A549 (cell line): ENCODE data around the gene WDR62. TPM values are rescaled to one million over a fixed set of nuclear protein-coding genes. Genes with fewer than 3 reads are reported as not detected.

Experiments
- ATAC-seq, 2 experiments: fragments of 200-7000 bp in 1 of 2; fragments of >200 bp in 1 of 2; cut with Nextera tagmentation in 1 of 2; cut with Tn5 transposase in 1 of 2; 3 replicates each; pipeline versions ENCODE4 v1.8.0 to v1.9.1; 2018 to 2020; ENCODE audit warnings: mild to moderate bottlenecking in 1 of 2, moderate library complexity in 1 of 2
- CTCF ChIA-PET: fragments of 300-600 bp; sonication (Branson Sonifier 250); formaldehyde crosslinking; extraction: SDS; loops from one replicate; lab custom pipeline; 2021; ENCODE audit warnings: antibody characterized with exemption, inconsistent platforms; lab: Yijun Ruan, JAX
- POLR2A ChIA-PET: fragments of 350-600 bp; formaldehyde crosslinking; extraction: SDS; loops from one replicate; lab custom pipeline; 2021; ENCODE audit warnings: antibody characterized with exemption, inconsistent platforms; lab: Yijun Ruan, JAX
- DNase-seq, 2 experiments: peaks; one replicate each; pipeline versions ENCODE4 v3.0.0 to v3.0.0-alpha.2; 2011 to 2016; ENCODE audit warnings: low read depth in 1 of 2, low spot score in 1 of 2
- FAIRE-seq: peaks from 2 replicates; lab custom pipeline; 2011; peaks lifted over from hg19 to GRCh38; lab: Jason Lieb, UNC
- H3K27ac ChIP-seq, 2 experiments: fragments of >200 bp; sonication (Bioruptor Twin); formaldehyde crosslinking; 3 replicates each; pipeline ENCODE4 v1.5.1; 2016 to 2017
- H3K4me1 ChIP-seq: fragments of >200 bp; sonication (Bioruptor Twin); formaldehyde crosslinking; 3 replicates; pipeline ENCODE4 v1.6.1; 2016
- H3K4me2 ChIP-seq: fragments of >200 bp; sonication (Bioruptor Twin); formaldehyde crosslinking; 3 replicates; pipeline ENCODE4 v1.6.1; 2016
- H3K4me3 ChIP-seq: fragments of >200 bp; sonication (Bioruptor Twin); formaldehyde crosslinking; 3 replicates; pipeline ENCODE4 v1.5.1; 2016
- H3K9me3 ChIP-seq: fragments of >200 bp; sonication (Bioruptor Twin); formaldehyde crosslinking; 3 replicates; pipeline ENCODE4 v1.6.1; 2016
- BHLHE40 ChIP-seq: IDR thresholded peaks from 2 replicates; pipeline ENCODE4 v1.6.1; 2012; ENCODE audit warnings: low read depth, low read length, inconsistent platforms
- CBX2 ChIP-seq: fragments of 200-600 bp; sonication (generic); IDR thresholded peaks from 2 replicates; pipeline ENCODE4 v1.6.1; 2016; ENCODE audit warnings: low read depth, mild to moderate bottlenecking, borderline replicate concordance
- CBX8 ChIP-seq: fragments of 200-600 bp; sonication (generic); IDR thresholded peaks from 2 replicates; pipeline ENCODE4 v1.6.1; 2016
- CEBPB ChIP-seq, 2 experiments: fragments of >200 bp in 1 of 2; sonication (Bioruptor Twin) in 1 of 2; formaldehyde crosslinking in 1 of 2; IDR thresholded peaks; 2 replicates each; pipeline ENCODE4 v1.6.1; 2012 to 2016
- CHD2 ChIP-seq: fragments of 150-350 bp; IDR thresholded peaks from 2 replicates; pipeline ENCODE4 v1.6.1; 2014; ENCODE audit warnings: low read length; ENCODE audit not compliant: partially characterized antibody
- CHD4 ChIP-seq: fragments of 200-600 bp; sonication (generic); IDR thresholded peaks from 2 replicates; pipeline ENCODE4 v1.6.1; 2016; ENCODE audit warnings: antibody characterized with exemption, mild to moderate bottlenecking, borderline replicate concordance
- EHMT2 ChIP-seq: fragments of 200-600 bp; sonication (generic); IDR thresholded peaks from 2 replicates; pipeline ENCODE4 v1.6.1; 2016; ENCODE audit warnings: antibody characterized with exemption, low read depth, mild to moderate bottlenecking, moderate library complexity
- ESRRA ChIP-seq: fragments of 150-350 bp; IDR thresholded peaks from 2 replicates; pipeline ENCODE4 v1.6.1; 2014; ENCODE audit warnings: mild to moderate bottlenecking, low read length, borderline replicate concordance
- GATA3 ChIP-seq: IDR thresholded peaks from 2 replicates; pipeline ENCODE4 v1.6.1; 2012; ENCODE audit warnings: borderline replicate concordance
- HOXB13 ChIP-seq: fragments of 250-450 bp; sonication (Bioruptor Pico); IDR thresholded peaks from 2 replicates; pipeline ENCODE4 v1.5.0; 2020; ENCODE audit warnings: low read depth, mild to moderate bottlenecking, moderate library complexity
- HOXB5 ChIP-seq: fragments of 250-450 bp; sonication (Bioruptor Pico); IDR thresholded peaks from 2 replicates; pipeline ENCODE4 v1.5.0; 2020; ENCODE audit warnings: mild to moderate bottlenecking, moderate library complexity
- POLR2A ChIP-seq: IDR thresholded peaks from 2 replicates; pipeline ENCODE4 v1.6.1; 2012; ENCODE audit warnings: mild to moderate bottlenecking, low read length
- POLR2AphosphoS2 ChIP-seq: conservative IDR thresholded peaks from 2 replicates; pipeline ENCODE4 v1.6.1; 2012; ENCODE audit warnings: low read length, improper control_type of control experiment, inconsistent platforms
- RAD21 ChIP-seq, 2 experiments: fragments of >200 bp in 1 of 2; sonication (Bioruptor Twin) in 1 of 2; formaldehyde crosslinking in 1 of 2; IDR thresholded peaks in 1 of 2; conservative IDR thresholded peaks in 1 of 2; 2 replicates in 1 of 2; 3 replicates in 1 of 2; pipeline ENCODE4 v1.6.1; 2012 to 2018; ENCODE audit warnings: inconsistent platforms in 1 of 2
- RCOR1 ChIP-seq: fragments of 150-350 bp; IDR thresholded peaks from 2 replicates; pipeline ENCODE4 v1.6.1; 2014; ENCODE audit warnings: antibody characterized with exemption, low read length, low read depth
- RFX5 ChIP-seq: fragments of 450-650 bp; IDR thresholded peaks from 2 replicates; pipeline ENCODE4 v1.7.1; 2014; ENCODE audit warnings: antibody characterized with exemption, mild to moderate bottlenecking, moderate library complexity
- ZC3H11A ChIP-seq: fragments of 450-650 bp; IDR thresholded peaks from 2 replicates; pipeline ENCODE4 v1.6.1; 2014; ENCODE audit warnings: antibody characterized with exemption, mild to moderate bottlenecking
- WGBS: methylation state at CpG from one replicate; pipeline ENCODE4 v1.1.6; 2017; ENCODE audit errors: missing lambda C conversion rate; 5-methylcytosine and 5-hydroxymethylcytosine counted together
- polyA plus RNA-seq, 4 experiments: library from polyadenylated mRNA; depleted of rRNA in 3 of 4; stranded (reverse); fragments of >200 nt; fragmentation: RNase III in 1 of 4; extraction: RNeasy Plus Mini Kit Qiagen cat#74134 plus additional on column Dnase treatment in 1 of 4; gene quantifications; 2 replicates in 3 of 4; 3 replicates in 1 of 4; pipeline ENCODE4 v1.2.3, GENCODE V29; 2011 to 2017
- TF ChIP-seq, protein P1 (sequence below): IDR thresholded peaks from 2 replicates; pipeline ENCODE4 v1.6.1; 2012
- TF ChIP-seq, protein P2 (sequence below): IDR thresholded peaks from 2 replicates; pipeline ENCODE4 v1.6.1; 2012
- TF ChIP-seq, protein P3 (sequence below): IDR thresholded peaks from 2 replicates; pipeline ENCODE4 v1.6.1; 2012; ENCODE audit warnings: low read depth, borderline replicate concordance

WDR62 gene
- polyA plus RNA-seq, 2 of the 4 experiments (the other 2 are of a cell fraction) = 15.5 to 32.9 TPM

DNA sequence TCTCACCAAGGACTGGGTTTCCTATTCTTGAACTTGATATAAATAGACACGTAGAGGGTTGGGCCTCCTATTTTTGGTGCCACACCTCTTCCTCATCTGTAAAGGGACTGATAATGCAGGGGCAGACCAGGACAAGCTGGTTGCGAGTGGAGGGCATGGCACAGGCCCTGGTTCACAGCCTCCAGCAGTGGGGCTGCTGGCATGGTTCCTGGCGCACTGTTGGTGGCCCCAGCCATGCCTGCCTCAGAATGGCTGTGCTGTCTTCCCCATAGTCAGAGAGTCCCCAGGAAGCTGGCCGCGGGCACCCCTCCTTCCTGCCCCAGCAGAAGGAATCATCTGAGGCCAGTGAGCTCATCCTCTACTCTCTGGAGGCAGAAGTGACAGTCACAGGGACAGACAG is 45.8 kb downstream of the WDR62 start:
- POLR2A ChIA-PET = interaction anchor here (0.6 to 1.1 kb wide), 3 partner anchors 14 to 128 kb away, joined by 3 to 4 read pairs (median 4); partner anchors contain the start of gene POLR2I

DNA sequence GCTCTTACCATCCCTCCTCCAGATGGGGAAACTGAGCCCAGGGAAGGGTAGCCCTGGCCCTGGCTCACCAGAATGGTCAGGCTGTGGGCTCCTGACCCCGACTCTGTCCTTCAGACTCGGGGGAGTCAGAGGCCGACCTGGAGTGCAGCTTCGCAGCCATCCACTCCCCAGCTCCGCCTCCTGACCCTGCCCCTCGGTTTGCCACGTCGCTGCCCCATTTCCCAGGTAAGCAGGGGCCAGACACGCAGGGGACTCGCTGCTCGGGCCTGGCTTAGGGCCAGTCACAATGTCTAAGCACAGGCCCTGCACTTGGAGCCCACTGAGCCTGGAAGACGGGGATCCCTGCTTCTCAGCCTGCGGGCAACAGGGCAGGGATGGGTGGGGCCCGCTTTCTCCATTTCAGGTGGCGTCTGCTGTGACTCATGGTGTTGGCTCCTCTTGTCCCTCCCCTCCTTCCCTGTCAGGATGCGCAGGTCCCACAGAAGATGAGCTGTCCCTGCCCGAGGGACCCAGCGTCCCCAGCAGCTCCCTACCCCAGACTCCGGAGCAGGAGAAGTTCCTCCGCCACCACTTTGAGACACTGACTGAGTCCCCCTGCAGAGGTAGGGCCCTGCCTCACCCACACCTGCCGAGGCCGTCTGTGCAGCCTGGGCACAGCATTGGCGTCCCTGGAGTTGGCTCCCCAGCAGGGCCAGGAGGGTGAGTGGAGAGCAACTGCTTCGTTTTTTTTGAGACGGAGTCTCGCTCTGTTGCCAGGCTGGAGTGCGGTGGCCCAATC is 47.0 kb downstream of the WDR62 start:
- H3K4me2 ChIP-seq = no peak overlapping the region
- no peak overlapping the region for H3K4me3 ChIP-seq
- no peak for DNase-seq
- FAIRE-seq = no peak
- TF ChIP-seq CBX2 (no peak), EHMT2 (no peak), RAD21 (conservative IDR thresholded peaks at IDR 0.05 in 1 of 2, IDR thresholded peaks at IDR 0.05 in 1 of 2) (no peak), GATA3 (no peak), HOXB13 (no peak), RCOR1 (no peak)
- WGBS = 91% methylated on average over 26 of the region's 27 CpGs
- CTCF ChIA-PET = interaction anchor here (0.9 to 15.7 kb wide), 9 partner anchors 8 to 44 kb away, joined by 3 to 157 read pairs (median 7); partner anchors contain the start of genes OVOL3, POLR2I, TBCB and THAP8
- no peak overlapping the region for H3K27ac ChIP-seq
- no peaks in the 10 kb centered on the region for H3K9me3 ChIP-seq
- ATAC-seq = peak in 1 of 2 experiments; percentile 1; a peak in 1 of 6 replicates
- POLR2A ChIA-PET = interaction anchor here (0.6 to 6.3 kb wide), 2 partner anchors 13 to 31 kb away, joined by 4 to 52 read pairs; partner anchors contain the start of genes POLR2I and TBCB
- H3K4me1 ChIP-seq = peaks cover 5% of the 10 kb centered on the region; the same call in 2 of the 3 replicates

More for the DNA sequence above, 45.8 kb downstream of the WDR62 start:
- Histone ChIP-seq H3K4me2 (no peak overlapping the region), H3K4me1 (peaks cover 5% of the 10 kb centered on the region; the same call in 2 of the 3 replicates), H3K27ac (no peak overlapping the region), H3K9me3 (no peaks in the 10 kb centered on the region)
- CTCF ChIA-PET = interaction anchor here (1.5 to 15.7 kb wide), 5 partner anchors 9 to 43 kb away, joined by 3 to 157 read pairs (median 33); partner anchors contain the start of genes OVOL3, POLR2I, TBCB and THAP8
- DNase-seq (no peak), ATAC-seq (no peak)
- 0 out of 2 replicates have a peak, but pooled peaks have one; percentile 17 for TF ChIP-seq POLR2A
- TF ChIP-seq ZC3H11A = no peak
- TF ChIP-seq, all 56 proteins: peak for 1
- 99% methylated on average over 5 of the region's 5 CpGs for WGBS
- no peak overlapping the region for H3K4me3 ChIP-seq
- FAIRE-seq = no peak

DNA sequence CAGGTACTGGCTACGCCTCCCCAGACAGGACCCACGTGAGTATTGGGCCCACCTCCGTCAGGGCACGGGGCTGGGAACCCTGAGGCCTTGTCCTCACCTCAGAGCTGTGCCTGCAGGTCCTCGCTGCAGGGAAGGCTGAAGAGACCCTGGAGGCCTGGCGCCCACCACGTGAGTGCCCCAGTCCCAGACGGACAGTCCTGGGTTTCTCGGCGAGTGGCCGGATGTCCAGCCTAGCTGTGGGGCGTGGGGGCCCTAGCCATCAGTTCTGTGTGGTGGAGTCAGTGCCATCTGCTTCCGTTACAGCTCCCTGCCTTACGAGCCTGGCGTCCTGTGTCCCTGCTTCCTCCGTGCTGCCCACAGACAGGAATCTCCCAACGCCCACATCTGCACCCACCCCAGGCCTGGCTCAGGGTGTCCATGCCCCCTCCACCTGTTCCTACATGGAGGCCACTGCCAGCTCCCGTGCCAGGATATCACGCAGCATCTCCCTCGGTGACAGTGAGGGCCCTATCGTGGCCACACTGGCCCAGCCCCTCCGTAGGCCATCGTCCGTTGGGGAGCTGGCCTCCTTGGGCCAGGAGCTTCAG is 48.4 kb downstream of the WDR62 start:
- H3K27ac ChIP-seq = no peak overlapping the region
- no peak for DNase-seq
- peaks cover 5% of the 10 kb centered on the region; the same call in 2 of the 3 replicates for H3K4me1 ChIP-seq
- FAIRE-seq = no peak
- no peak overlapping the region for H3K4me2 ChIP-seq
- ChIA-PET CTCF (interaction anchor here (0.6 to 15.7 kb wide), 11 partner anchors 8 to 141 kb away, joined by 3 to 157 read pairs (median 6); partner anchors contain the start of genes POLR2I, TBCB, THAP8 and WDR62), POLR2A (interaction anchor here (6.3 kb wide), 1 partner anchor 12 kb away, joined by 52 read pairs; the partner anchor contains the start of genes POLR2I and TBCB)
- WGBS = 96% methylated on average over 24 of the region's 24 CpGs
- no peaks in the 10 kb centered on the region for H3K9me3 ChIP-seq
- ATAC-seq = 0 out of 6 replicates have a peak, but pooled peaks have one; percentile 1
- TF ChIP-seq CEBPB (IDR thresholded peaks at IDR 0.05) (no peak), BHLHE40 (no peak), POLR2AphosphoS2 (0 out of 2 replicates have a peak, but pooled peaks have one; percentile 31)
- H3K4me3 ChIP-seq = no peak overlapping the region

DNA sequence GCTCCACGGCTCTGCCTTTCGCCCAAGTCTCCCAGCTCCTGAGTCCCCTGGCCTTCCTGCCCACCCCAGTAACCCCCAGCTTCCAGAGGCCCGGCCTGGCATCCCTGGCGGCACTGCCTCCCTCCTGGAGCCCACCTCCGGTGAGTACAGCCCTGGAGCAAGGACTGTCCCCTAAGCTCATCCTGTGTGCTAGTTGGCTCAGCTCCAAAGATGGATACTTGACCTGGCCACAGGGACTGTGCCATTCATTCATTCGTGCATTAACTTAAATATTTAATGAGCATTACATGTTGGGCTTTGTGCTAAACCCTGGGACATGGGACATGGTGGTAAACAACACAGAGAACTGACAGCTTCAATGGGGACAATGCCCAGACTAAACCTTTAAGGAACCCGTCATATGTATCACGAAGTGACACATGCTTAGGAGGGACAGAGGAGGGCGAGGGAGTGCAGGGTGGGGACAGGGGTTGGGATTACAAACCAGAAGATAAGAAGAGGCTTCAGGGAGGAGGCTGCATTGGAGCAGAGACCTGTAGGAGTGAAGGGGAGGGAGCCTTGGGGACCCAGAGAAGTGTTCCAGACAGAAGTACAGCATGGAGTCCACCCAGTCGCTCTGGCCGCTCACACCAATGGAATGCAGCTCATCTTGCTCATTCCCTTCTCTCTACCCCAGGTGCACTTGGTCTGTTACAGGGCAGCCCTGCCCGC is 49.3 kb downstream of the WDR62 start:
- Histone ChIP-seq H3K27ac (no peak overlapping the region), H3K4me2 (no peak overlapping the region), H3K4me3 (no peak overlapping the region), H3K9me3 (no peaks in the 10 kb centered on the region), H3K4me1 (peaks cover 5% of the 10 kb centered on the region; the same call in 2 of the 3 replicates)
- ChIA-PET CTCF (interaction anchor here (0.7 to 15.7 kb wide), 13 partner anchors 8 to 110 kb away, joined by 3 to 157 read pairs (median 5); partner anchors contain the start of genes POLR2I, TBCB, THAP8 and WDR62), POLR2A (interaction anchor here (0.9 to 6.3 kb wide), 2 partner anchors 11 to 50 kb away, joined by 3 to 52 read pairs; partner anchors contain the start of genes POLR2I, TBCB and THAP8)
- peak; percentile 78 for FAIRE-seq
- ATAC-seq = peak; percentile 3 to 7; a peak in 4 of 6 replicates
- peak in 1 of 2 experiments; percentile 38 for DNase-seq
- 85% methylated on average over 12 of the region's 12 CpGs for WGBS
- TF ChIP-seq CHD2 (no peak), ESRRA (no peak), HOXB5 (CRISPR knock-in tag) (no peak), CEBPB (IDR thresholded peaks at IDR 0.05) (no peak), POLR2A (no peak), RFX5 (no peak), CBX8 (no peak), CHD4 (no peak)
- TF ChIP-seq, protein P1, sequence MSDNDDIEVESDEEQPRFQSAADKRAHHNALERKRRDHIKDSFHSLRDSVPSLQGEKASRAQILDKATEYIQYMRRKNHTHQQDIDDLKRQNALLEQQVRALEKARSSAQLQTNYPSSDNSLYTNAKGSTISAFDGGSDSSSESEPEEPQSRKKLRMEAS = no peak
- TF ChIP-seq, protein P2, sequence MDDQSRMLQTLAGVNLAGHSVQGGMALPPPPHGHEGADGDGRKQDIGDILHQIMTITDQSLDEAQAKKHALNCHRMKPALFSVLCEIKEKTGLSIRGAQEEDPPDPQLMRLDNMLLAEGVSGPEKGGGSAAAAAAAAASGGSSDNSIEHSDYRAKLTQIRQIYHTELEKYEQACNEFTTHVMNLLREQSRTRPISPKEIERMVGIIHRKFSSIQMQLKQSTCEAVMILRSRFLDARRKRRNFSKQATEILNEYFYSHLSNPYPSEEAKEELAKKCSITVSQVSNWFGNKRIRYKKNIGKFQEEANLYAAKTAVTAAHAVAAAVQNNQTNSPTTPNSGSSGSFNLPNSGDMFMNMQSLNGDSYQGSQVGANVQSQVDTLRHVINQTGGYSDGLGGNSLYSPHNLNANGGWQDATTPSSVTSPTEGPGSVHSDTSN = no peak
- TF ChIP-seq, protein P3, sequence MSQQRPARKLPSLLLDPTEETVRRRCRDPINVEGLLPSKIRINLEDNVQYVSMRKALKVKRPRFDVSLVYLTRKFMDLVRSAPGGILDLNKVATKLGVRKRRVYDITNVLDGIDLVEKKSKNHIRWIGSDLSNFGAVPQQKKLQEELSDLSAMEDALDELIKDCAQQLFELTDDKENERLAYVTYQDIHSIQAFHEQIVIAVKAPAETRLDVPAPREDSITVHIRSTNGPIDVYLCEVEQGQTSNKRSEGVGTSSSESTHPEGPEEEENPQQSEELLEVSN = no peak
